A549 (cell line): Measurements from ENCODE around the gene APH1B. TPM values are rescaled to one million over a fixed set of nuclear protein-coding genes. Genes with fewer than 3 reads are reported as not detected.

ENCODE experiments used
- ATAC-seq, 2 experiments: fragments of 200-7000 bp in 1 of 2; fragments of >200 bp in 1 of 2; cut with Nextera tagmentation in 1 of 2; cut with Tn5 transposase in 1 of 2; 3 replicates each; pipeline versions ENCODE4 v1.8.0 to v1.9.1; 2018 to 2020; ENCODE audit warnings: mild to moderate bottlenecking in 1 of 2, moderate library complexity in 1 of 2
- CTCF ChIA-PET: fragments of 300-600 bp; sonication (Branson Sonifier 250); formaldehyde crosslinking; extraction: SDS; loops from one replicate; lab custom pipeline; 2021; ENCODE audit warnings: antibody characterized with exemption, inconsistent platforms; lab: Yijun Ruan, JAX
- POLR2A ChIA-PET: fragments of 350-600 bp; formaldehyde crosslinking; extraction: SDS; loops from one replicate; lab custom pipeline; 2021; ENCODE audit warnings: antibody characterized with exemption, inconsistent platforms; lab: Yijun Ruan, JAX
- DNase-seq, 2 experiments: peaks; one replicate each; pipeline versions ENCODE4 v3.0.0 to v3.0.0-alpha.2; 2011 to 2016; ENCODE audit warnings: low read depth in 1 of 2, low spot score in 1 of 2
- FAIRE-seq: peaks from 2 replicates; lab custom pipeline; 2011; peaks lifted over from hg19 to GRCh38; lab: Jason Lieb, UNC
- H3K27ac ChIP-seq, 2 experiments: fragments of >200 bp; sonication (Bioruptor Twin); formaldehyde crosslinking; 3 replicates each; pipeline ENCODE4 v1.5.1; 2016 to 2017
- H3K4me1 ChIP-seq: fragments of >200 bp; sonication (Bioruptor Twin); formaldehyde crosslinking; 3 replicates; pipeline ENCODE4 v1.6.1; 2016
- H3K4me2 ChIP-seq: fragments of >200 bp; sonication (Bioruptor Twin); formaldehyde crosslinking; 3 replicates; pipeline ENCODE4 v1.6.1; 2016
- H3K4me3 ChIP-seq: fragments of >200 bp; sonication (Bioruptor Twin); formaldehyde crosslinking; 3 replicates; pipeline ENCODE4 v1.5.1; 2016
- H3K9me3 ChIP-seq: fragments of >200 bp; sonication (Bioruptor Twin); formaldehyde crosslinking; 3 replicates; pipeline ENCODE4 v1.6.1; 2016
- ATOH8 ChIP-seq: fragments of 250-450 bp; sonication (Bioruptor Pico); IDR thresholded peaks from 2 replicates; pipeline ENCODE4 v1.5.0; 2020; ENCODE audit warnings: low read depth, mild to moderate bottlenecking, moderate library complexity
- BCL3 ChIP-seq: fragments of >200 bp; sonication (Bioruptor Twin); formaldehyde crosslinking; IDR thresholded peaks from 3 replicates; pipeline ENCODE4 v1.6.1; 2016
- CBX2 ChIP-seq: fragments of 200-600 bp; sonication (generic); IDR thresholded peaks from 2 replicates; pipeline ENCODE4 v1.6.1; 2016; ENCODE audit warnings: low read depth, mild to moderate bottlenecking, borderline replicate concordance
- CTCF ChIP-seq: fragments of >200 bp; sonication (Bioruptor Twin); formaldehyde crosslinking; IDR thresholded peaks from 3 replicates; pipeline ENCODE4 v1.5.1; 2016
- E2F6 ChIP-seq: IDR thresholded peaks from 2 replicates; pipeline ENCODE4 v1.6.1; 2012; ENCODE audit warnings: low read depth, borderline replicate concordance
- EHMT2 ChIP-seq: fragments of 200-600 bp; sonication (generic); IDR thresholded peaks from 2 replicates; pipeline ENCODE4 v1.6.1; 2016; ENCODE audit warnings: antibody characterized with exemption, low read depth, mild to moderate bottlenecking, moderate library complexity
- ELK1 ChIP-seq: fragments of 150-350 bp; IDR thresholded peaks from 2 replicates; pipeline ENCODE4 v1.6.1; 2014; ENCODE audit warnings: low read depth, mild to moderate bottlenecking, low read length
- ESRRA ChIP-seq: fragments of 150-350 bp; IDR thresholded peaks from 2 replicates; pipeline ENCODE4 v1.6.1; 2014; ENCODE audit warnings: mild to moderate bottlenecking, low read length, borderline replicate concordance
- FOSB ChIP-seq: fragments of 250-450 bp; sonication (Bioruptor Pico); IDR thresholded peaks from 2 replicates; pipeline ENCODE4 v1.5.0; 2020; ENCODE audit warnings: mild to moderate bottlenecking, moderate library complexity
- FOXS1 ChIP-seq: fragments of 250-450 bp; sonication (Bioruptor Pico); IDR thresholded peaks from 2 replicates; pipeline ENCODE4 v1.5.0; 2020; ENCODE audit warnings: mild to moderate bottlenecking, moderate library complexity
- GATA3 ChIP-seq: IDR thresholded peaks from 2 replicates; pipeline ENCODE4 v1.6.1; 2012; ENCODE audit warnings: borderline replicate concordance
- HES2 ChIP-seq: fragments of >200 bp; sonication (Bioruptor Twin); formaldehyde crosslinking; IDR thresholded peaks from 2 replicates; pipeline ENCODE4 v1.6.1; 2016
- HOXB13 ChIP-seq: fragments of 250-450 bp; sonication (Bioruptor Pico); IDR thresholded peaks from 2 replicates; pipeline ENCODE4 v1.5.0; 2020; ENCODE audit warnings: low read depth, mild to moderate bottlenecking, moderate library complexity
- HOXB5 ChIP-seq: fragments of 250-450 bp; sonication (Bioruptor Pico); IDR thresholded peaks from 2 replicates; pipeline ENCODE4 v1.5.0; 2020; ENCODE audit warnings: mild to moderate bottlenecking, moderate library complexity
- JUN ChIP-seq, 2 experiments: fragments of >200 bp; sonication (Bioruptor Twin); formaldehyde crosslinking; IDR thresholded peaks; 2 replicates in 1 of 2; 3 replicates in 1 of 2; pipeline ENCODE4 v1.6.1; 2016 to 2017
- KDM5A ChIP-seq: fragments of 200-600 bp; sonication (generic); IDR thresholded peaks from 2 replicates; pipeline ENCODE4 v1.6.1; 2016; ENCODE audit warnings: antibody characterized with exemption, mild to moderate bottlenecking
- MAFK ChIP-seq: fragments of 450-650 bp; IDR thresholded peaks from 2 replicates; pipeline ENCODE4 v1.6.1; 2014; ENCODE audit not compliant: partially characterized antibody
- MAZ ChIP-seq: fragments of 150-350 bp; IDR thresholded peaks from 2 replicates; pipeline ENCODE4 v1.6.1; 2014; ENCODE audit warnings: antibody characterized with exemption, low read depth, low read length, borderline replicate concordance
- PHF8 ChIP-seq: fragments of 200-600 bp; sonication (generic); IDR thresholded peaks from 2 replicates; pipeline ENCODE4 v1.6.1; 2016; ENCODE audit warnings: low read depth, mild to moderate bottlenecking, antibody characterized with exemption, moderate library complexity, borderline replicate concordance
- RCOR1 ChIP-seq: fragments of 150-350 bp; IDR thresholded peaks from 2 replicates; pipeline ENCODE4 v1.6.1; 2014; ENCODE audit warnings: antibody characterized with exemption, low read length, low read depth
- REST ChIP-seq: fragments of 200-600 bp; sonication (generic); IDR thresholded peaks from 2 replicates; pipeline ENCODE4 v1.6.1; 2016; ENCODE audit warnings: antibody characterized with exemption, mild to moderate bottlenecking, moderate library complexity
- RFX5 ChIP-seq: fragments of 450-650 bp; IDR thresholded peaks from 2 replicates; pipeline ENCODE4 v1.7.1; 2014; ENCODE audit warnings: antibody characterized with exemption, mild to moderate bottlenecking, moderate library complexity
- SREBF2 ChIP-seq: fragments of 450-650 bp; IDR thresholded peaks from 2 replicates; pipeline ENCODE4 v1.6.1; 2014; ENCODE audit warnings: mild to moderate bottlenecking, moderate library complexity
- TFCP2L1 ChIP-seq: fragments of 250-450 bp; sonication (Bioruptor Pico); IDR thresholded peaks from 2 replicates; pipeline ENCODE4 v1.5.0; 2021; ENCODE audit warnings: mild to moderate bottlenecking
- USF2 ChIP-seq: fragments of 450-650 bp; IDR thresholded peaks from 2 replicates; pipeline ENCODE4 v1.6.1; 2014; ENCODE audit warnings: antibody characterized with exemption
- ZC3H11A ChIP-seq: fragments of 450-650 bp; IDR thresholded peaks from 2 replicates; pipeline ENCODE4 v1.6.1; 2014; ENCODE audit warnings: antibody characterized with exemption, mild to moderate bottlenecking
- ZSCAN20 ChIP-seq: fragments of 250-450 bp; sonication (Bioruptor Pico); IDR thresholded peaks from 2 replicates; pipeline ENCODE4 v1.8.0; 2022; ENCODE audit warnings: mild to moderate bottlenecking, moderate library complexity
- WGBS: methylation state at CpG from one replicate; pipeline ENCODE4 v1.1.6; 2017; ENCODE audit errors: missing lambda C conversion rate; 5-methylcytosine and 5-hydroxymethylcytosine counted together
- polyA plus RNA-seq, 4 experiments: library from polyadenylated mRNA; depleted of rRNA in 3 of 4; stranded (reverse); fragments of >200 nt; fragmentation: RNase III in 1 of 4; extraction: RNeasy Plus Mini Kit Qiagen cat#74134 plus additional on column Dnase treatment in 1 of 4; gene quantifications; 2 replicates in 3 of 4; 3 replicates in 1 of 4; pipeline ENCODE4 v1.2.3, GENCODE V29; 2011 to 2017

APH1B gene
- polyA plus RNA-seq, 2 of the 4 experiments (the other 2 are of a cell fraction) = 16.4 to 28.5 TPM

- ATAC-seq = no peak
- TF ChIP-seq BCL3 (no peak), RFX5 (no peak), TFCP2L1 (CRISPR knock-in tag) (no peak), MAFK (no peak), PHF8 (no peak), GATA3 (no peak), JUN (IDR thresholded peaks at IDR 0.05) (no peak), HES2 (no peak), SREBF2 (no peak), USF2 (no peak), FOSB (CRISPR knock-in tag) (no peak), HOXB13 (no peak), EHMT2 (no peak), ZSCAN20 (CRISPR knock-in tag) (no peak), E2F6 (no peak), ESRRA (no peak), CBX2 (no peak), ZC3H11A (no peak)
- FAIRE-seq = peak; percentile 54
- WGBS = 83% methylated on average over 2 of the region's 2 CpGs
- ChIA-PET POLR2A (interaction anchor here (0.6 kb wide), 1 partner anchor 1930 kb away, joined by 3 read pairs; the partner anchor contains the start of gene CLPX), CTCF (interaction anchor here (1.0 kb wide), 1 partner anchor 77 kb away, joined by 3 read pairs; no protein-coding TSS in a partner anchor)
- H3K4me1 ChIP-seq = peaks cover 20% of the 10 kb centered on the region
- no peaks in the 10 kb centered on the region for H3K9me3 ChIP-seq
- no peak overlapping the region for H3K4me2 ChIP-seq
- H3K4me3 ChIP-seq = no peak overlapping the region
- no peak overlapping the region for H3K27ac ChIP-seq
- no peak for DNase-seq
Measured at GRCh38 chr15:63254991-63255390, 22.4 kb upstream of the APH1B start.

GRCh38 chr15:63255489-63255990 is 21.9 kb upstream of the APH1B start:
- 85% methylated on average over 1 of the region's 1 CpG for WGBS
- H3K4me2 ChIP-seq = no peak overlapping the region
- no peaks in the 10 kb centered on the region for H3K9me3 ChIP-seq
- peaks cover 20% of the 10 kb centered on the region for H3K4me1 ChIP-seq
- H3K27ac ChIP-seq = 0 out of 6 replicates have a peak overlapping the region, but pooled peaks of 1 of the 2 experiments have one; percentile 3
- FAIRE-seq (no peak), DNase-seq (no peak), ATAC-seq (0 out of 6 replicates have a peak, but pooled peaks of 1 of the 2 experiments have one; percentile 25)
- H3K4me3 ChIP-seq = no peak overlapping the region
- CTCF ChIA-PET = interaction anchor here (1.0 kb wide), 1 partner anchor 78 kb away, joined by 3 read pairs; no protein-coding TSS in a partner anchor
- POLR2A ChIA-PET = interaction anchor here (0.6 to 1.9 kb wide), 2 partner anchors 98 to 1930 kb away, joined by 3 to 4 read pairs; partner anchors contain the start of genes CLPX and RPS27L
- no peak for TF ChIP-seq ZC3H11A
- no peak for TF ChIP-seq ATOH8 (CRISPR knock-in tag)
- no peak for TF ChIP-seq RCOR1
- no peak for TF ChIP-seq FOXS1 (CRISPR knock-in tag)
- no peak for TF ChIP-seq KDM5A
- TF ChIP-seq ELK1 = no peak
- TF ChIP-seq HOXB5 (CRISPR knock-in tag) = no peak
- TF ChIP-seq MAZ = no peak
- no peak for TF ChIP-seq REST
- TF ChIP-seq CTCF = no peak
